HG03520 (cell line): ENCODE results near the gene UGT2B15.
"Not testable (repeated sequence)": the region's sequence is repeated elsewhere in the genome, so short reads cannot be mapped to it uniquely, and the experiment has no call there.

Experiments
- ATAC-seq: cut with Tn5 transposase; IDR thresholded peaks from one replicate; pipeline ENCODE4 v1.9.1; 2021; ENCODE audit warnings: mild to moderate bottlenecking, moderate library complexity; ENCODE audit not compliant: unreplicated experiment

Gene UGT2B15

DNA sequence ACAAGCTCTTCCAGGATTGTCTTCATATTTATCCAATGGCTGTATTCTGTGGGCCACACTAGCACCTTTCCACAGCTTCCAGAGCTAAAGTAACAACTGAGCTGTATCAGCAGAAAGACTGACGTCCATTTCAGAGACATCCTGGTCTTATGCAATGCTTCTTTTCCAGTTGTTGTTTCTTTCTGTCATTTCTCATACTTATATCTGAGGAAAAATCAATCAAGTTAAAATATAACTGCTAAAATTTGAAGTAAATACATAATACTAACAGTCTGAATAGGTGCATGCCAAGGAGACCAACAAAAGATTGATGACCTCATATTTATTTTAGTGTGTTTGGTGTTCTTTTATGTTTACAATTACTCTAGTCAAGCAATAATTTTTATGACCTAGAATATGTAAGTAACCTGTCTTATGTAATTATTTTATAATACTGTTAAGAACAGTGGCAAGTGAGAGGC, at the start of gene UGT2B15:
Gene UGT2B15 (minus strand): TSS at position 174 of the 461 bp plus-strand sequence. CDS start 34 bp downstream, at position 140.
- ATAC-seq = not testable (repeated sequence)

DNA sequence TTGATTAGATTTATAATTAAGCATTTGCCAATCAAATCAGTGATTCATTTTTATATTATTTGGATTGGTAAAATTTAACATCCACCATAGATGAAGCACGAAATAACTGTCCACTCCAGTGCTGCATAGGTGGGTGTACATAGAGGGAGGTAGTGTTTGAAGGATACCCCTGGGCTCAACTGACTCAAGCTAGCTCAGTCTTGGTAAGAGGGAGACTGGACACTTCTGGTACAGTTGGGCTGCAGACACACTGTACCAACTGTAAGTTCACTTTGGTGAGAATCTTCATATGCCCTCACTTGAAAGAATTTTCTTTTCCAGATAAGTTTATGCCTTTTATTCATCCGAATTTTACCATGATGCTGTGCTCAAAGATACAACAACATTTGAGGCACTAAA, 48.6 kb upstream of the UGT2B15 start:
- ATAC-seq = no peak

DNA sequence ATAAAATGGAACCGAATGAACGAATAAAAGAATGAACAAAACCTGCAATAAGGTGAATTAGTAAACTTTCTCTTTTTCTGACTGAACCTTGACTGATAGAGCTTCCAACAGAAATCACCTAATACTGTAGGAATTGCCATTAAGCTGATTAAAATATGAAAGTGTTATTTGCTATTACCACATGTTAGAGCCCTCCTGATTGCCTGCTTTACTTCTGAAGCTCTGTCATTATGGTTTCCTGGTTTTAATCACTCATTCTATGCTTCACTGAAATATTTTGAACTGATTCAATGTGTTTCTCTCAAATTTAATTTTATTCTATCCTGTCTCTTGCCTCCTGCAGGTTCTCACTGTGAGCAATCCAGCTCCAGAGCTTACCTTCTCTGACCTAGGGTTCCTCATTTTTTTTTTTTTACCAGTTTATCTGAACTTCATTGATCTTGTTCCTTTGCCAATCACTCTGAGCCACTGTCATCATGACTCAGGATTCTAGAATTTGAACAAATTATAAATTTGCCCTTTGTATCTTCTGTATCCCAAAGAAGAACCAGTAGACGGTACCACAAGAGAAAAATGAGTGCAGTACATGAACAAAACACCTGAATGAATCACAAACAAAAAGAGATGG, 48.1 kb upstream of the UGT2B15 start:
- no peak for ATAC-seq

DNA sequence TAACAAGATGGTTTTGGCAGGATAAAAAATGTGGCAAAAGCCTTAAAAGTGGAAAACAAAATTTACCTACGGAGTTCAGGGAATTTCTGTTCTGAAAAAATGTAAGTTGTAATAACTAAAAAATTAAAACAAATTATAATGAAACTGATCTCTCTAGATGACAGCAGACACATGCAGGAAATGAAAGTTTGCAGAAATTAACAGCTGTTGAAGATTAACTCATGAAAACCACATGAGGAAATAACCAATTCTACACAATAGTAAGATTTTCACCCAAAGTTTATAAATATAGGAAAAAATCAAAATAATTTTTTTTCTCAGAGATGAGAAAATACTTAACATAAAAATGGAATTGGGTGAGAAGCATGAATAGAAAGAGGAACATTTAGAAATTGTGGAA, 47.5 kb upstream of the UGT2B15 start:
- ATAC-seq = no peak

DNA sequence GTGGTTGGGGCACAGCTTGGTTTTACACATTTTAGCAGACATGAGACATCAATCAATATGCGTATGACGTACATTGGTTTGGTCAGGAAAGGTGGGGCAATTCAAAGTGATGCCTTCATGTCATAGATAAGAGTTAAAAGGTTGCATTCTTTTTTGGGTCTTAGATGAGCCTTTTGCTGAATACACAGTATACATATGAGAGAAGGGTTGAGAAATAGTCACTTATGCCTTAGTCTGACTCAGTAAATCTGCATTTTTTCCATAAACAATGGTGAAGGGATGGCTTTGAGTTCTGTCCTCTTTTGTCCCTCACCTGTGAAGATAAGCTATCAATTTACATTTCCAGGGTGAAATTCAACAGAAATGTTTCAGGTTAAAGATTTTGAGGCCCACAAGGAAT, 43.9 kb upstream of the UGT2B15 start:
- no peak for ATAC-seq

DNA sequence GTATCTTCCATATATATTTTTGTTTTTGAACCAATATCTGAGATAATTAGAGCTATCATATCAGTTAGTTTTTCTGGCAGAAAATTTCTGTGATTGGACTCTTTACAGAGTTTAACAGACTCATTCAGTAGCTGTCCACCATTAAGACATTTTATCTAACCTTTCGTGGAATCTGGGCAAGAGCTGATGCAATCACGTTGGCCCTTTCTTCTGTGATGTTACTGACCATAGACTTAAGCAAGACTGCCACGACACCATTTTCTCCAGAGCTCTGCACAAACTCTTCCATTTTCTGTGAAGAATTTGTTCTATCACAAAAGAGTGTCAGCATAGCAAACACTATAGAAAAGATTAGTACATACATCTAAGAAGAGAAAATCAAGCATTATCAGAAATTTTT, 41.8 kb upstream of the UGT2B15 start:
- ATAC-seq = no peak

DNA sequence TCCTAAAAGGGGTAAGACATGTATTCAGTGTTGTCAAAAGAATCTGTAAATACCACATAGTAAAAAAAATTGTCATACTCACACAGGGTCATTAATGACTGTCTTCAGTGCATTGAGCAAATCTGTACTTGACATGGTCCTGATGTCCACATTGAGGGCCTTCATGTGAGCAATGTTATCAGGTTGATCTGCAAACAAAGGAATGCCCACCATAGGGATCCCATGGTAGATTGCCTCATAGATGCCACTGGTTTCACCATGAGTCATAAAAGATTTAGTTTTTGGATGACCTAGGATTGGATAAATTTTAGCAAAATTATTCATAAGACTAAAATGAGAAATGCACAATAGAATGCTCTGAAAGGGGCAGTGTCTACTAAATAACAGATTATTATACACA, 38.1 kb upstream of the UGT2B15 start:
- no peak for ATAC-seq

DNA sequence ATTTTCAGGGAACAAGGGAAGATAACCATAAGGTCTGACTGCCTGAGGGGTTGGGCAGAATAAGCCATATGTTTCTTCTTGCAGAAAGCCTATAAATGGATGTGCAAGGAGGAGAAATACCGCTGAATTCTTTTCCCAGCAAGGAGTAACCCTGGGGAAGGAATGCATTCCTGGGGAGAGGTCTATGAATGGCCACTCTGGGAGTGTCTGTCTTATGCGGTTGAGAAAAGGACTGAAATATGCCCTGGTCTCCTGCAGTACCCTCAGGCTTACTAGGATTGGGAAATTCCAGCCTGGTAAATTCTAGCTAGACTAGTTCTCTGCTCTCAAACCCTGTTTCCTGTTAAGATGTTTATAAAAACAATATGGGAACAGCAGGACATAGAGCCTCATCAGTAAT, 32.7 kb upstream of the UGT2B15 start:
- ATAC-seq = not testable (repeated sequence)

DNA sequence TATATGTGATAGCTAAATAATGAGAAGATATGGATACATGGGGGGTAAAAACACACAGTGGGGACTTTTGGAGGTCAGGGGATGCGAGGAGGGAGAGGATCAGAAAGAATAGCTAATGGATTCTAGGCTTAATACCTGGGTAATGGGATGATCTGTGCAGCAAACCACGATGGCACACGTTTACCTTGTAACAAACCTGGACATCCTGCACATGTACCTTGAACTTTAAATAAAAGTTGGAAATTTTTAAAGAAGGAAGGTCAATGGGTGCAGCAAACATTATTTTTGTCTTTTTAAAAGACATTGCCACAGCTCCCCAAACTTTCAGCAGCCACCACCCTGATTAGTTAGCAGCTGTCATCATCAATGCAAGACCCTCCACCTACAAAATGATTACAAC, 29.7 kb upstream of the UGT2B15 start:
- no peak for ATAC-seq

DNA sequence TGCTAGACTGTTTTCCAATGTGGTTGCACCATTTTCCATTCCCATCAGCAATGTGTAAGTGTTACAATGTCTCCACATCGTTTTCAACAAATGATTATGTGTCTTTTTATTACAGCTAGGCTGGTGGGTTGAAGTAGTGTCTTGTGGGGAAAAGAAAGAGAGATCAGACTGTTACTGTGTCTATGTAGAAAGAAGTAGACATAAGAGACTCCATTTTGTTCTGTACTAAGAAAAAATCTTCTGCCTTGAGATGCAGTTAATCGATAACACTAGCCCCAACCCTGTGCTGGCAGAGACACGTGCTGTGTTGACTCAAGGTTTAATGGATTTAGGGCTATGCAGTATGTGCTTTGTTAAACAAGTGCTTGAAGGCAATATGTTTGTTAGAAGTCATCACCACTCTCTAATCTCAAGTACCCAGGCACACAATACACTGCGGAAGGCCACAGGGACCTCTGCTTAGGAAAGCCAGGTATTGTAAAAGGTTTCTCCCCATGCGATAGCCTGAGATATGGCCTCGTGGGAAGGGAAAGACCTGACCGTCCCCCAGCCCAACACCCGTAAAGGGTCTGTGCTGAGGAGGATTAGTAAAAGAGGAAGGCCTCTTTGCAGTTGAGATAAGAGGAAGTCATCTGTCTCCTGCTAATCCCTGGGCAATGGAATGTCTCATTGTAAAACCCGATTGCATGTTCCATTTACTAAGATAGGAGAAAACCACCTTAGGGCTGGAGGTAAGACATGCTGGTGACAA, 23.0 kb upstream of the UGT2B15 start:
- ATAC-seq = no peak

DNA sequence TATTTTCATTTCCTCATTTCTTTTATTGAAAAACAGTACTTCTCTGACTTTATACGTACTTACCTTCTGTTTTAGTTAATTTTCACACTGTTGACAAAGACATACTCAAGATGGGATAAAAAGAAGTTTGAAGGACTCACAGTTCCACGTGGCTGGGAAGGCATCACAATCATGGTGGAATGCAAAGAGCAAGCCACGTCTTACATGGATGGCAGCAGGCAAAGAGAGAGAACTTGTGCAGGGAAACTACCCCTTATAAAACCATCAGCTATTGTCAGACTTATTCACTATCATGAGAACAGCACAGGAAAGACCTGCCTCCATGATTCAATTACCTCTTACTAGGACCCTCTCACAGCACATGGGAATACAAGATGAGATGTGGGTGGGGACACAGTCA, 20.7 kb upstream of the UGT2B15 start:
- no peak for ATAC-seq

DNA sequence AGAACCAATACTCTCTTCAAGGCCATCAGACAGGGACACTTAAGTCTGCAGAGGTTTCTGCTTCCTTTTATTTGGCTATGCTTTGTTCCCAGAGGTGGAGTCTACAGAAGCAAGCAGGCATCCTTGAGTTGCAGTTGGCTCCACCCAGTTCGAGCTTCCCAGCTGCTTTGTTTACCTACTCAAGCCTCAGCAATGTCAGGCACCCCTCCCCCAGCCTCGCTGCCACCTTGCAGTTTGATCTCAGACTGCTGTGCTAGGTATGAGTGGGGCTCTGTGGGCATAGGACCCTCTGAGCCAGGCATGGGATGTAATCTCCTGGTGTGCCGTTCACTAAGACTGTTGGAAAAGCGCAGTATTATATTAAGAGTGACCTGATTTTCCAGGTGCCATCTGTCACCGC, 12.6 kb upstream of the UGT2B15 start:
- no peak for ATAC-seq

DNA sequence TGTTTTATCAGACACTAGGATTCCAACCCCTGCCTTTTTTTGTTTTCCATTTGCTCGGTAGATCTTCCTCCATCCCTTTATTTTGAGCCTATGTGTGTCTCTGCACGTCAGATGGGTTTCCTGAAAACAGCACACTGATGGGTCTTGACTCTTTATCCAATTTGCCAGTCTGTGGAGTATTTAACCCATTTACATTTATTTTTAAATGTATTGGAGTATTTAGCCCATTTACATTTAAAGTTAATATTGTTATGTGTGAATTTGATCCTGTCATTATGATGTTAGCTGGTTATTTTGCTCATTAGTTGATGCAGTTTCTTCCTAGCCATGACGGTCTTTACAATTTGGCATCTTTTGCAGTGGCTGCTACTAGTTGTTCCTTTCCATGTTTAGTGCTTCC, 10.8 kb upstream of the UGT2B15 start:
- not testable (repeated sequence) for ATAC-seq

DNA sequence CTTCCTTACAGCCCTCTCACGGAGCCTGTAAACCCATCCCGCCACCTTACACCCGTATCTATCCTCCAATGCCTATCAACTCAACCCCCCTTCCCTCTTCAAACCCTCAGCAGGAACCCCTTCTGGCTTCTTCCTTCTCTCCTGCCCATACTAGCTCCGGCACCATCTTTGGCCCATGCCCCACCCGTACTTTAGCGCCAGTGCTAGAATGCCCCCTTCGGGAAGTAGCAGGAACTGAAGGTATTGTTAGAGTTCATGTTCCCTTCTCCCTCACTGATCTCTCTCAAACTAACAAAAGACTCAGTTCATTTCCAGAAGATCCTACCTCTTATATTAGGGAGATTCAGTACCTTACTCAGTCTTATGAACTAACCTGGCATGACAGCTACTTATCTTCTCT, 2.7 kb upstream of the UGT2B15 start:
- no peak for ATAC-seq

DNA sequence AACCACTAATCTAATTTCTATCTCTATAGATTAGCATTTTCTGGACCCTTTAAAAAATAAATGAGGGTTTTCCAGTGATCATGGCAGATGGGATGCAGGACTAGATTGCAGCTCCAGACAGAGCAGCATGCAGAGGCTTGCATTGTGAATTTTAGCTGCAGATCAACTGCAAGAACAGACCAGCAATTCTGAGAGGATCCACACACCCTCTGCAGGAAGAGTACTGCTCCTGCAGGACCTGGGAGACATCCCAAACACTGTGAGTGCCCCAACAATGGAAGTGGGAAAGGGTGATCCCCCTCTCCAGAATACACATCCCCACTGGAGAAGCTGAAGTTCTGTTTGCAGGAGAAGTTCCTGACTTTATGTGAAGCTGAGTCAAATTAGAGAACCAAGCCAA, 765 bp upstream of the UGT2B15 start:
- not testable (repeated sequence) for ATAC-seq

DNA sequence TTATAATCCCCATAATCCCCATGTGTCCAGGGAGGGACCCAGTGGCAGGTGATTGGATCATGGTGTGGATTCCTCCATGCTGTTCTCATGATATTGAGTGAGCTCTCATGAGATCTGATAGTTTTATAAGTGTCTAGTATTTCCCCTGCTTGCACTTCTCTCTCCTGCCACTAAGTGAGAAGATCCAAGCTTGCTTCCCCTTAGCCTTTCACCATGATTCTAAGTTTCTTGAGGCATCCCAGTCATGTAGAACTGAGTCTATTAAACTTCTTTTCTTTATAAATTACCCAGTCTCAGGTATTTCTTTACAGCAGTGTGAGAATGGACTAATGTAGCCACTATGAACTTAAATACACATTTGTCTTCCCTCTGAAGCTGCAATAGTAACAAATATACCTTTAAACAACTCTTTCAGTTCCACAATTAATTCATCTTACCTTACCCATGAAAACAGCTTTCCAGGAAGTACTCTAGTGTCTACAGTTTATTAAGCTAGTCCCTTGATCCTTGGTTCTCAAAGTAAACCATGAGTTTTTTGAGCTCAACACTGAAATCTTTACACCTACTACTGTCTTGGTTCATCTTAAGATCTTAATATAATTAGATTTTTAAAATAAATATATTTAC, 1.8 kb downstream of the UGT2B15 start:
- ATAC-seq = peak; percentile 44

DNA sequence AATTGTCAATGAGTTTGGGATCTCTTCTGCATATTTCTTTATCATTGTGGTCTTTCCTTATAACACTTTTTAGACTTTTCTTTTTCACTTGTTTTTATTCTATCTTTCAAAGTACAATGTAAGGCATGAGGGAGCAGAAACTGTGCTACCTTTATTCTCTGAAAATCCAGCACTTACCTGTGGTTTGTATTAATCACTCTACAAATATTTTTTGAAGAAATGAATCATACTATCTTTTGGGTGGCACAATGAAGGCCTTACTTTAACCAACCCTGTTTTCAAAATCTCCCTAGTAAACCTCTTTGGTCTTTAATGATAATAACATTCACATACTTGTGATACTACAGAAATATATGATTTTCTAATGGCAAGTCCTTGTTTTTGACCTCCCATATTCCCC, 2.9 kb downstream of the UGT2B15 start:
- ATAC-seq = not testable (repeated sequence)

DNA sequence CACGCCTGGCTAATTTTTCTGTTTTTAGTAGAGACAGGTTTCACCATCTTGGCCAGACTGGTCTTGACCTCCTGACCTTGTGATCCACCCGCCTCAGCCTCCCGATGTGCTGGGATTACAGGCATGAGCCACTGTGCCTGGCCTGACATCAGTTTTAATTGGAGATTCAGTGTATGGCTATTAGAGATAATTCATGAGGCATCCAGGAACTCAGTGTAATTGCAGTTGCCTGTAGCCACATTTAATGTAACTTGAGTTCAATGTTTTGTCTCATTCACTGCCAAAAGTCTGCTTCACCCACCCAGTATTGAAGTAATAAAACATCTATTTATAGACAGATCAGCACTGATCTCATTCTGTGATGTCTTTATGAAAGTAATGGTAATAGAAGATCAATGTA, 5.7 kb downstream of the UGT2B15 start:
- not testable (repeated sequence) for ATAC-seq

DNA sequence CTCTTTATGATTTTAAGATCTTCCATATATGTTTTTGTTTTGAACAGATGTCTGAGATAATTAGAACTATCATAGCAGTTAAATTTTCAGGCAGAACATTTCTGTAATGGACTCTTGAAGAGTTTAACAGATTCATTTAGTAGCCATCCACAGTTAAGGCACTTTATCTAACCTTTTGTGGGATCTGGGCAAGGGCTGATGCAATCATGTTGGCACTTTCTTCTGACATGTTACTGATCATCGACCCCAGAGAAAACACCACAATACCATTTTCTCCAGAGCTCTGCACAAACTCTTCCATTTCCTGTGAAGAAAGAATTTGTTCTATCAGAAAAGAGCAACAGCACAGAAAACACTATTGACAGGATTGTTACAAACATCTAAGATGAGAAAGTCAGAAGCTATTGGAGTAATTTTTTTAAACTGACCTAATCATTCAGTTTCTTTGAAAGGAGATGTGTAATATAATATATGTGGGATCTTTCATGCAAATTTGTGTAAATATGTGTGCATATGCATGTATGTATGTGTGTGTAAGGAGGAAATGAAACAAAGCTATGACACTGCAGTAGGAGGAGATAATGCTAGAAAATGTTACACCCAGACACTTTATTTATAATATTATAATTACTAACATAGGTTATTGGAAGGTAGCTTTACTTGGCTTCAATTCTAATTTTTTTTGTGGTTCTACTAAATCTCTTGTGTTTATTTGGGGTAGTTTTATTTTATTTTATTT, 7.4 kb downstream of the UGT2B15 start:
- ATAC-seq = peak; percentile 63

DNA sequence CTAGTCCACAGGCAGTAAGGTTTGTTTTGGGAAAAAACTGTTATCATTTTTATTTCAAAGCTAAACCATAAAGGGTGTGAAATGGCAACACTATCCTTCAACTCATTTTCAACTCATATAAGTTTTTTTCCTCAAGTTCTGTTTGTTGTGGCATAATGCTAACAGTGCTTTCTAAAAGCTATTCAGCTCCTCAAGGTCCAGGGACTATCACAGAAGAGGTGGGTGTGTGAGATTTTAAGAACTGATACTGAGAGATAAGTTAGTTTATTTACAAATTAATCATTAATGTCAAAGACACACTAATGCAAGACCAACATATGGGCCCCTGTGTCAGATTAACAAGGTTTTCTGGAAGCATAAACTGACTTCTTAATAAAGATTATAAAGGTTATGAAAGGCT, 11.8 kb downstream of the UGT2B15 start:
- ATAC-seq = no peak

DNA sequence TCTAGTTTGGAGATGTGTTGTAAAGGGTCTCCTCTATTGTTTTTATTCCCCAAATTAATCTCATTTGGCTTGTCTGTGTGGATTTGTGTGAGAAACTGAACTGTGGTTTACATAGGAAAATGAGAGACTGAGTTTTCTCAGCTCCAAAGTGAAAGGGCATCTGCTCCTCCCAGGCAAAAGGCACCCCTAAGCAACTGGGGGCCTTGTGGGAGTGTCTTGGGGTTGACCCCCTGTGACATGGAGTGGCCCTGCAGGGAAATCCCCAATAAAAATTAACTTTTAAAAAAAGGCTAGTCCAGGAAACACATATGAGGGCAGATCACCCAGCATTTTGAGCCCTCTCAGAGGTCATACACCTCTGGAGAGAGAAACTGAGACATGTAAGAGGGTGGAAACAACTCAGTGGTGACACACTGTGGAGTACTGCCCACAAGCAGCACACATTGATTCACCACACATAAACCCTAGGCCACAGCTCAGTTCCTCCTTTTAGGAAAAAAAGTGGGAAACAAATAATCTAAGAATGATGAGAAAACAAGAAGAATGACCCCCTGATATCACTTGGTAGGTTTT, 13.3 kb downstream of the UGT2B15 start:
- ATAC-seq = peak; percentile 52
